A549 (cell line): ENCODE measurements around the gene ADTRP. TPM values are rescaled to one million over a fixed set of nuclear protein-coding genes. Genes with fewer than 3 reads are reported as not detected.

ENCODE experiments used
- ATAC-seq, 2 experiments: fragments of 200-7000 bp in 1 of 2; fragments of >200 bp in 1 of 2; cut with Nextera tagmentation in 1 of 2; cut with Tn5 transposase in 1 of 2; 3 replicates each; pipeline versions ENCODE4 v1.8.0 to v1.9.1; 2018 to 2020; ENCODE audit warnings: mild to moderate bottlenecking in 1 of 2, moderate library complexity in 1 of 2
- CTCF ChIA-PET: fragments of 300-600 bp; sonication (Branson Sonifier 250); formaldehyde crosslinking; extraction: SDS; loops from one replicate; lab custom pipeline; 2021; ENCODE audit warnings: antibody characterized with exemption, inconsistent platforms; lab: Yijun Ruan, JAX
- POLR2A ChIA-PET: fragments of 350-600 bp; formaldehyde crosslinking; extraction: SDS; loops from one replicate; lab custom pipeline; 2021; ENCODE audit warnings: antibody characterized with exemption, inconsistent platforms; lab: Yijun Ruan, JAX
- DNase-seq, 2 experiments: peaks; one replicate each; pipeline versions ENCODE4 v3.0.0 to v3.0.0-alpha.2; 2011 to 2016; ENCODE audit warnings: low read depth in 1 of 2, low spot score in 1 of 2
- FAIRE-seq: peaks from 2 replicates; lab custom pipeline; 2011; peaks lifted over from hg19 to GRCh38; lab: Jason Lieb, UNC
- H3K27ac ChIP-seq, 2 experiments: fragments of >200 bp; sonication (Bioruptor Twin); formaldehyde crosslinking; 3 replicates each; pipeline ENCODE4 v1.5.1; 2016 to 2017
- H3K4me1 ChIP-seq: fragments of >200 bp; sonication (Bioruptor Twin); formaldehyde crosslinking; 3 replicates; pipeline ENCODE4 v1.6.1; 2016
- H3K4me2 ChIP-seq: fragments of >200 bp; sonication (Bioruptor Twin); formaldehyde crosslinking; 3 replicates; pipeline ENCODE4 v1.6.1; 2016
- H3K4me3 ChIP-seq: fragments of >200 bp; sonication (Bioruptor Twin); formaldehyde crosslinking; 3 replicates; pipeline ENCODE4 v1.5.1; 2016
- H3K9me3 ChIP-seq: fragments of >200 bp; sonication (Bioruptor Twin); formaldehyde crosslinking; 3 replicates; pipeline ENCODE4 v1.6.1; 2016
- BCL3 ChIP-seq: fragments of >200 bp; sonication (Bioruptor Twin); formaldehyde crosslinking; IDR thresholded peaks from 3 replicates; pipeline ENCODE4 v1.6.1; 2016
- CBX2 ChIP-seq: fragments of 200-600 bp; sonication (generic); IDR thresholded peaks from 2 replicates; pipeline ENCODE4 v1.6.1; 2016; ENCODE audit warnings: low read depth, mild to moderate bottlenecking, borderline replicate concordance
- CBX8 ChIP-seq: fragments of 200-600 bp; sonication (generic); IDR thresholded peaks from 2 replicates; pipeline ENCODE4 v1.6.1; 2016
- CEBPB ChIP-seq, 2 experiments: fragments of >200 bp in 1 of 2; sonication (Bioruptor Twin) in 1 of 2; formaldehyde crosslinking in 1 of 2; IDR thresholded peaks; 2 replicates each; pipeline ENCODE4 v1.6.1; 2012 to 2016
- CTCF ChIP-seq: fragments of >200 bp; sonication (Bioruptor Twin); formaldehyde crosslinking; IDR thresholded peaks from 3 replicates; pipeline ENCODE4 v1.5.1; 2016
- E2F6 ChIP-seq: IDR thresholded peaks from 2 replicates; pipeline ENCODE4 v1.6.1; 2012; ENCODE audit warnings: low read depth, borderline replicate concordance
- ELK1 ChIP-seq: fragments of 150-350 bp; IDR thresholded peaks from 2 replicates; pipeline ENCODE4 v1.6.1; 2014; ENCODE audit warnings: low read depth, mild to moderate bottlenecking, low read length
- GATA3 ChIP-seq: IDR thresholded peaks from 2 replicates; pipeline ENCODE4 v1.6.1; 2012; ENCODE audit warnings: borderline replicate concordance
- HDAC2 ChIP-seq: fragments of 200-600 bp; sonication (generic); IDR thresholded peaks from 2 replicates; pipeline ENCODE4 v1.6.1; 2016
- HOXA7 ChIP-seq: fragments of 250-450 bp; sonication (Bioruptor Pico); IDR thresholded peaks from 2 replicates; pipeline ENCODE4 v1.5.0; 2020; ENCODE audit warnings: mild to moderate bottlenecking, moderate library complexity
- JUN ChIP-seq, 2 experiments: fragments of >200 bp; sonication (Bioruptor Twin); formaldehyde crosslinking; IDR thresholded peaks; 2 replicates in 1 of 2; 3 replicates in 1 of 2; pipeline ENCODE4 v1.6.1; 2016 to 2017
- MAFK ChIP-seq: fragments of 450-650 bp; IDR thresholded peaks from 2 replicates; pipeline ENCODE4 v1.6.1; 2014; ENCODE audit not compliant: partially characterized antibody
- MAX ChIP-seq: IDR thresholded peaks from 2 replicates; pipeline ENCODE4 v1.6.1; 2012
- MAZ ChIP-seq: fragments of 150-350 bp; IDR thresholded peaks from 2 replicates; pipeline ENCODE4 v1.6.1; 2014; ENCODE audit warnings: antibody characterized with exemption, low read depth, low read length, borderline replicate concordance
- NFE2L2 ChIP-seq: fragments of 150-350 bp; conservative IDR thresholded peaks from 2 replicates; pipeline ENCODE4 v1.6.1; 2014; ENCODE audit warnings: low read length
- PBX3 ChIP-seq: IDR thresholded peaks from 2 replicates; pipeline ENCODE4 v1.6.1; 2012
- POLR2A ChIP-seq: IDR thresholded peaks from 2 replicates; pipeline ENCODE4 v1.6.1; 2012; ENCODE audit warnings: mild to moderate bottlenecking, low read length
- POLR2AphosphoS2 ChIP-seq: conservative IDR thresholded peaks from 2 replicates; pipeline ENCODE4 v1.6.1; 2012; ENCODE audit warnings: low read length, improper control_type of control experiment, inconsistent platforms
- SMC3 ChIP-seq: fragments of >200 bp; sonication (Bioruptor Twin); formaldehyde crosslinking; IDR thresholded peaks from 3 replicates; pipeline ENCODE4 v1.6.1; 2018; ENCODE audit warnings: inconsistent platforms
- TFCP2L1 ChIP-seq: fragments of 250-450 bp; sonication (Bioruptor Pico); IDR thresholded peaks from 2 replicates; pipeline ENCODE4 v1.5.0; 2021; ENCODE audit warnings: mild to moderate bottlenecking
- WGBS: methylation state at CpG from one replicate; pipeline ENCODE4 v1.1.6; 2017; ENCODE audit errors: missing lambda C conversion rate; 5-methylcytosine and 5-hydroxymethylcytosine counted together
- polyA plus RNA-seq, 4 experiments: library from polyadenylated mRNA; depleted of rRNA in 3 of 4; stranded (reverse); fragments of >200 nt; fragmentation: RNase III in 1 of 4; extraction: RNeasy Plus Mini Kit Qiagen cat#74134 plus additional on column Dnase treatment in 1 of 4; gene quantifications; 2 replicates in 3 of 4; 3 replicates in 1 of 4; pipeline ENCODE4 v1.2.3, GENCODE V29; 2011 to 2017

Gene ADTRP
- polyA plus RNA-seq, 2 of the 4 experiments (the other 2 are of a cell fraction), result 0.57 to 0.59 TPM

- FAIRE-seq (no peak), ATAC-seq (no peak), DNase-seq (no peak)
- WGBS, result 68% methylated on average over 6 of the region's 6 CpGs
- CTCF ChIA-PET, result interaction anchor here (1.3 kb wide), 2 partner anchors 13 to 57 kb away, joined by 3 read pairs; no protein-coding TSS in a partner anchor
- TF ChIP-seq CEBPB (IDR thresholded peaks at IDR 0.05), result peak in 1 of 2 experiments; percentile 50; a peak in 3 of 4 replicates
- no peak for TF ChIP-seq E2F6
- no peak for TF ChIP-seq PBX3
- Histone ChIP-seq H3K27ac (no peak overlapping the region), H3K4me2 (no peak overlapping the region), H3K4me3 (no peak overlapping the region), H3K9me3 (no peaks in the 10 kb centered on the region), H3K4me1 (0 out of 3 replicates have a peak, but pooled peaks cover 2% of the 10 kb centered on the region)
- POLR2A ChIA-PET, result no interaction called here
These were observed 65.8 kb downstream of the ADTRP start for GRCh38 chr6:11712760-11713159.

- no peaks in the 10 kb centered on the region for H3K9me3 ChIP-seq
- H3K4me1 ChIP-seq, result 0 out of 3 replicates have a peak, but pooled peaks cover 2% of the 10 kb centered on the region
- no peak overlapping the region for H3K4me2 ChIP-seq
- DNase-seq (no peak), ATAC-seq (no peak), FAIRE-seq (no peak)
- no peak overlapping the region for H3K4me3 ChIP-seq
- no peak overlapping the region for H3K27ac ChIP-seq
- CTCF ChIA-PET, result interaction anchor here (1.3 kb wide), 1 partner anchor 13 kb away, joined by 3 read pairs; no protein-coding TSS in a partner anchor
- no peak for TF ChIP-seq HOXA7 (CRISPR knock-in tag)
- TF ChIP-seq POLR2AphosphoS2, result no peak
- TF ChIP-seq NFE2L2, result no peak
- no peak for TF ChIP-seq MAFK
- TF ChIP-seq CBX8, result no peak
- TF ChIP-seq CBX2, result no peak
- no peak for TF ChIP-seq SMC3
- no peak for TF ChIP-seq GATA3
- TF ChIP-seq ELK1, result no peak
- TF ChIP-seq MAZ, result no peak
- no peak for TF ChIP-seq BCL3
- no peak for TF ChIP-seq POLR2A
- TF ChIP-seq TFCP2L1 (CRISPR knock-in tag), result no peak
- no peak for TF ChIP-seq JUN (IDR thresholded peaks at IDR 0.05)
- TF ChIP-seq PBX3, result no peak
- no peak for TF ChIP-seq HDAC2
- TF ChIP-seq MAX, result no peak
- TF ChIP-seq CTCF, result no peak
- WGBS, result 70% methylated on average over 10 of the region's 10 CpGs
- POLR2A ChIA-PET, result no interaction called here
These were observed 66.5 kb downstream of the ADTRP start for GRCh38 chr6:11711984-11712711.
